HL-60 (cell line): Measurements from ENCODE around the gene EXTL1.

Experiments used
- DNase-seq, 2 experiments: peaks; one replicate each; pipeline ENCODE4 v3.0.0-alpha.2; 2010 to 2020; ENCODE audit warnings: low read depth in 1 of 2, low spot score in 1 of 2
- H3K27ac ChIP-seq: fragments of 250-450 bp; sonication (Bioruptor Pico); replicated peaks from 2 replicates; pipeline ENCODE4 v1.5.1; 2020; ENCODE audit warnings: mild to moderate bottlenecking, moderate library complexity
- H3K27me3 ChIP-seq: fragments of 250-450 bp; sonication (Bioruptor Pico); 2 replicates; pipeline ENCODE4 v1.5.1; 2021; ENCODE audit warnings: mild to moderate bottlenecking, moderate library complexity; ENCODE audit not compliant: insufficient read depth, poor library complexity, severe bottlenecking
- H3K4me3 ChIP-seq: replicated peaks from 2 replicates; pipeline ENCODE4 v1.5.1; 2011; ENCODE audit warnings: mild to moderate bottlenecking, control low read depth, low read length; ENCODE audit not compliant: insufficient read depth
- GABPA ChIP-seq: IDR thresholded peaks from 2 replicates; pipeline ENCODE4 v1.6.1; 2012; ENCODE audit warnings: low read depth
- POLR2AphosphoS5 ChIP-seq: IDR thresholded peaks from 2 replicates; pipeline ENCODE4 v1.6.1; 2012; ENCODE audit warnings: low read depth
- SPI1 ChIP-seq: IDR thresholded peaks from 2 replicates; pipeline ENCODE4 v1.6.1; 2012; ENCODE audit warnings: low read depth, mild to moderate bottlenecking, borderline replicate concordance
- TF ChIP-seq, protein P1 (sequence below): IDR thresholded peaks from one replicate; pipeline ENCODE4 v1.5.1; 2011; ENCODE audit warnings: low read length, control low read depth, inconsistent platforms; ENCODE audit not compliant: insufficient read depth
- TF ChIP-seq, protein P2 (sequence below): IDR thresholded peaks from 2 replicates; pipeline ENCODE4 v1.6.1; 2012; ENCODE audit warnings: low read depth; ENCODE audit not compliant: insufficient replicate concordance

Gene EXTL1

DNA sequence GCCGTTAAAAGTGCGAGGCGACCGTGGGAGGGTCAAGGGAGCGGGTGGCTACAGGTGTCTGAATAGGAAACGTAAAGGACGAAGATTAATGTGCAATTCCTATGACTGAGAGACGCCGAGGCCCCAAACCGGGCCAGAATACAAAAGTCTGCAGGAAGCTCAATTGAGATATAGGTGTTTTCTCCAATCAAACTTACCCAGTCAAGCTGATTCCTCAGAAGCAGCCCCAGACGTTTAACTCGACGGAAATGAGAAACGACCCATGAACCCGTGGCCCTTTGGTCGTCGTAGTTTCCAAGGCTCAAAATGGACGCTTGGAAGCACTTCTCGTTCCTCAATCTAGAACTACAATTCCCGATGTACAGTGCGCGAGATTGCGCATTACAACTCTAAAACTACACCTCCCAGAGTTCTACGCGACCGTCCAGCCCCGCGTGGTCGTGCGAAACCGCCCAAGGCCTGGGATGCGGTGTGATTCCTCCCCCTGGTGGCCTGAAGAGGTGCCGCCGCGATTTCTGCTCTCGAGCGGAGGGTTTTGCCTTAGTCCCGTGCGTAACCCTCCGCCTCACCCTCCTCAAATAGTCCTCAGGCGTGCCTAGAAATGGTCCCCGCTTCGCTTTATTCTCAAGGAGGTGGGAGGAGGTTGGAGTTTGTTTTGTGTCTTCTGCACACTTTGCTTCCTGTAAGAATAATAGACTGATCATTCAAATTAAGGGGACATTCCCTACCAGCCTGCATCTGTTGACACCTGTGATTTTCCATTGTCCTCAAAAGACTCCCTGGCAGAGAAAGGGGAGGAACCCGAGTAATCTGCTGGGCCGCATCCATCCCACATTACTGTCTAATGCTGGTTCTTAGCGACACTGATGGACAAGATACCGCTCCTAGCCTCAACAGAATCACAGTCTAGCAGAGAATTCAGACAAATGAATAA lies 23.5 kb upstream of the EXTL1 start, which contains the start of gene PAFAH2:
Gene PAFAH2 (minus strand): TSS at position 236 of the 934 bp plus-strand sequence. CDS start 7,247 bp downstream, outside the sequence.
- no peaks in the 10 kb centered on the region for H3K27me3 ChIP-seq
- TF ChIP-seq, protein P1, sequence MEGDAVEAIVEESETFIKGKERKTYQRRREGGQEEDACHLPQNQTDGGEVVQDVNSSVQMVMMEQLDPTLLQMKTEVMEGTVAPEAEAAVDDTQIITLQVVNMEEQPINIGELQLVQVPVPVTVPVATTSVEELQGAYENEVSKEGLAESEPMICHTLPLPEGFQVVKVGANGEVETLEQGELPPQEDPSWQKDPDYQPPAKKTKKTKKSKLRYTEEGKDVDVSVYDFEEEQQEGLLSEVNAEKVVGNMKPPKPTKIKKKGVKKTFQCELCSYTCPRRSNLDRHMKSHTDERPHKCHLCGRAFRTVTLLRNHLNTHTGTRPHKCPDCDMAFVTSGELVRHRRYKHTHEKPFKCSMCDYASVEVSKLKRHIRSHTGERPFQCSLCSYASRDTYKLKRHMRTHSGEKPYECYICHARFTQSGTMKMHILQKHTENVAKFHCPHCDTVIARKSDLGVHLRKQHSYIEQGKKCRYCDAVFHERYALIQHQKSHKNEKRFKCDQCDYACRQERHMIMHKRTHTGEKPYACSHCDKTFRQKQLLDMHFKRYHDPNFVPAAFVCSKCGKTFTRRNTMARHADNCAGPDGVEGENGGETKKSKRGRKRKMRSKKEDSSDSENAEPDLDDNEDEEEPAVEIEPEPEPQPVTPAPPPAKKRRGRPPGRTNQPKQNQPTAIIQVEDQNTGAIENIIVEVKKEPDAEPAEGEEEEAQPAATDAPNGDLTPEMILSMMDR: peak; percentile 89
- TF ChIP-seq, protein P2, sequence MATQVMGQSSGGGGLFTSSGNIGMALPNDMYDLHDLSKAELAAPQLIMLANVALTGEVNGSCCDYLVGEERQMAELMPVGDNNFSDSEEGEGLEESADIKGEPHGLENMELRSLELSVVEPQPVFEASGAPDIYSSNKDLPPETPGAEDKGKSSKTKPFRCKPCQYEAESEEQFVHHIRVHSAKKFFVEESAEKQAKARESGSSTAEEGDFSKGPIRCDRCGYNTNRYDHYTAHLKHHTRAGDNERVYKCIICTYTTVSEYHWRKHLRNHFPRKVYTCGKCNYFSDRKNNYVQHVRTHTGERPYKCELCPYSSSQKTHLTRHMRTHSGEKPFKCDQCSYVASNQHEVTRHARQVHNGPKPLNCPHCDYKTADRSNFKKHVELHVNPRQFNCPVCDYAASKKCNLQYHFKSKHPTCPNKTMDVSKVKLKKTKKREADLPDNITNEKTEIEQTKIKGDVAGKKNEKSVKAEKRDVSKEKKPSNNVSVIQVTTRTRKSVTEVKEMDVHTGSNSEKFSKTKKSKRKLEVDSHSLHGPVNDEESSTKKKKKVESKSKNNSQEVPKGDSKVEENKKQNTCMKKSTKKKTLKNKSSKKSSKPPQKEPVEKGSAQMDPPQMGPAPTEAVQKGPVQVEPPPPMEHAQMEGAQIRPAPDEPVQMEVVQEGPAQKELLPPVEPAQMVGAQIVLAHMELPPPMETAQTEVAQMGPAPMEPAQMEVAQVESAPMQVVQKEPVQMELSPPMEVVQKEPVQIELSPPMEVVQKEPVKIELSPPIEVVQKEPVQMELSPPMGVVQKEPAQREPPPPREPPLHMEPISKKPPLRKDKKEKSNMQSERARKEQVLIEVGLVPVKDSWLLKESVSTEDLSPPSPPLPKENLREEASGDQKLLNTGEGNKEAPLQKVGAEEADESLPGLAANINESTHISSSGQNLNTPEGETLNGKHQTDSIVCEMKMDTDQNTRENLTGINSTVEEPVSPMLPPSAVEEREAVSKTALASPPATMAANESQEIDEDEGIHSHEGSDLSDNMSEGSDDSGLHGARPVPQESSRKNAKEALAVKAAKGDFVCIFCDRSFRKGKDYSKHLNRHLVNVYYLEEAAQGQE: no peak
- TF ChIP-seq GABPA: peak; percentile 75
- TF ChIP-seq POLR2AphosphoS5: peak; percentile 66
- TF ChIP-seq SPI1: peak; percentile 75; the same call in 1 of the 2 replicates
- H3K4me3 ChIP-seq: peak within 1 kb of the TSS; percentile 40
- peak within 1 kb of the TSS; percentile 79 for H3K27ac ChIP-seq
- DNase-seq: peak; percentile 99

DNA sequence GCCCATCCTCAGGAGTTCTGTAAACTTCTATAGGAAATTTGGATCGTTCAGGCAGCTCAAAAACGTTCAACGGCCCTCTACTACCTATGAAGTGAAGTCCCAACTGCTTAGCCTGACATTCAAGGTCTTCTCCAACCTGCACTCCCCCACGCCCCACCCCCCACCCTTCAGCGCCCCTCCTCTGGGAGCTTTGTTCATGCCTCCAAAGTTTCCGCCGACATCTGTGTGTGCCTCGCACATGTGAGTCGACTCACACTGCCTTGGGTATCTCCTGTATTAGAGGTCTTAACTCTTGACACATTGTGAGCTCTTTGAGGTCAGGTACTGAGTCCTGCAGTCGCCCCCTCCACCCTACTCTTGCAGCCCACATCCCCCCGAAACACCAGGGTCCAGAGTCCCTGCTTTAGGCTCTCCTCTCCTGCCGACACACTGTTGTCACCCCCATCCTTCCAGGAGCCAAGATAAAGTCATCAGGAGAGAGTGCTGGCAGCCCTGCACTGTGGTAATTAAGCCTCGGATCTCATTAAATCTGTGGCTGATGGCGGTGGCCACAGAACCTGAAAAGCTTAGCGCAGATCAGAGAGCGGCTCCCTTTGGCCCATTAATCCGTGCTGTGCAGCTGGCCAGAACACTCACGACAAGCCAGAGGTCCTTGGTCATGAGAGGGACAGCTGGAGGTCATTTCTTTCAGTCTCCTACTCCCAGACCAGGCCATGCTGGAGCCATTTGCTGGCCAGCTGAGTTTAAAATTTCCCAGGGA lies 22.4 kb upstream of the EXTL1 start:
- Histone ChIP-seq H3K4me3 (no peak overlapping the region), H3K27me3 (no peaks in the 10 kb centered on the region), H3K27ac (no peak overlapping the region)
- TF ChIP-seq, protein P2: no peak
- TF ChIP-seq SPI1 (no peak), GABPA (no peak), POLR2AphosphoS5 (no peak)
- TF ChIP-seq, protein P1: no peak
- DNase-seq: no peak

DNA sequence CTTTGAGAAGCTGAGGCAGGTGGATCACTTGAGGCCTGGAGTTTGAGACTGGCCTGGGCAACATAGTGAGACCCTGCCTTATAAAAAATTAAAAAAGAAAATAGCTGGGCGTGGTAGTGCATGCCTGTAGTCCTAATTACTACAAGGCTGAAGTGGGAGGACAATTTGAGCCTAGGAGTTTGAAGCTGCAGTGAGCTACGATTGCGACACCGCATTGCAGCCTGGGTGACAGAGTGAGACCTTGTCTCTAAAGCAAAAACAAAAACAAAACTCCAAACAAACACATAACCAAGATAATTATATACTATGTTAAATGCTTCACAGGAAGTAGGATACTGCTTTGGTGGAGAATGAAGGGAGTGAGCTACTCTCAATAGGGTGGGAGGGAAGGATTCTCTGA lies 18.3 kb upstream of the EXTL1 start:
- Histone ChIP-seq H3K27ac (no peak overlapping the region), H3K4me3 (no peak overlapping the region), H3K27me3 (no peaks in the 10 kb centered on the region)
- peak in 1 of 2 experiments; percentile 62 for DNase-seq
- no peak for TF ChIP-seq GABPA

DNA sequence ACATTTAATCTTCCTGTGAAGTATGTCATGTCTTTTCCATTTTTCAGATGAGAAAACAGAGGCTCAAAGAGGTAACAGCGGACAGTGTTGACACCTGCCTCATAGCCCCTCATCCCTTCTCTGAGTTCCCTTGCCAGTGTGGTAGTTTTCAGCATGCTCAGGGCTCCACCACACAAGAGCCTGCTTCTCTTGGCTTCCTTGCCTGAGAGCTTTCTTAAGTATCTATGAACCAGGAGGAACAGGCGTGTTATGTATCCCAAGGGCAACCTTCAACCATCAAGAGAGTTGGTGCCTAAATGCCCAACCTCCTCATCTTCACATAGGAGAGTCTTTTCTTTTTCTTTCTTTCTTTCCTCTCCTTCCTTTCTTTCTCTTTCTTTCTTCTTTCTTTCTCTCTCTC lies 17.8 kb upstream of the EXTL1 start:
- TF ChIP-seq GABPA (no peak), SPI1 (0 out of 2 replicates have a peak, but pooled peaks have one; percentile 1)
- no peak for DNase-seq
- no peak overlapping the region for H3K27ac ChIP-seq
- no peak overlapping the region for H3K4me3 ChIP-seq
- no peaks in the 10 kb centered on the region for H3K27me3 ChIP-seq
